SKM-1 treated with dmso at 0.1 percent for 144 hours (cell line): Measurements from ENCODE around the gene ITPR1.

ENCODE experiments used
- DNase-seq: peaks from one replicate; lab custom pipeline; 2025; ENCODE audit not compliant: unreplicated experiment; lab: John Stamatoyannopoulos, UW

The ITPR1 gene

DNA sequence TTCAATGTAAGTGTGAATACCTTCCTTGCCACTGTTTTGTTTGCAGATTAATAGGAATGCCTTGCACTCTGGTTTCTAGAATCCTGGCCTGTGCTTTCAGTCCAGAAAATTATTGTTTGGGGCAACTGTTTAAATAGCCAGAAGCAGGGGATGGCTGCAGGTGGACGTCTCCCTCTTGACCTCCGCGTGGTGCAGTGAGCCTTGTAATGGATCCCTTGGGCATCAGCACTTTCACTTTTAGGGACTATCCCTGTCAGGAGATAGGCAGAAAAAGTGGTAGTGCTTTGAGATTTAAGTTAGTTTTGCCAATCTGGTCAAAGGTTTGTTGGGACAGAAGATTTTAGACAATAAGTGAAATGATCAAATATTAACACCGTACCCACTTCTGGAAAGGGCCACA is 307.4 kb downstream of the ITPR1 start:
- no peak for DNase-seq

DNA sequence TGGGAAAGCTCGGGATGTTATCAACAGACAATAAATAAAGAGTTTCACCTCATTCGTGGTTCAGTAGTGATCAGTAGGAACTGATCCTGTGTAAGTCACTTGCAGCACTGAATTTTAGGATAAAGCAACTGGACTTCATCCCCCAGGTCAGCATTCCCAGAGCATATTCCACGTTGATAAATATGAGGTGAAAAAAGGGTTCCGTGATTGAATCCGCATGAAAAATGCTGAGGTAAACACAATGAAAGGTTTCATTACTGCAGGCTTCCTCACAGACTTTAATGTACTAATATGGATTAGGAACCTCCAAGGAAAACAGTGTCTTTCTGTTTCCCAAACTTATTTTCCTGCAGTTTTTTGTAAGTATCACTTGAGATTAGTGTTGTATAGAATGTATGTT is 308.7 kb downstream of the ITPR1 start:
- DNase-seq: no peak

DNA sequence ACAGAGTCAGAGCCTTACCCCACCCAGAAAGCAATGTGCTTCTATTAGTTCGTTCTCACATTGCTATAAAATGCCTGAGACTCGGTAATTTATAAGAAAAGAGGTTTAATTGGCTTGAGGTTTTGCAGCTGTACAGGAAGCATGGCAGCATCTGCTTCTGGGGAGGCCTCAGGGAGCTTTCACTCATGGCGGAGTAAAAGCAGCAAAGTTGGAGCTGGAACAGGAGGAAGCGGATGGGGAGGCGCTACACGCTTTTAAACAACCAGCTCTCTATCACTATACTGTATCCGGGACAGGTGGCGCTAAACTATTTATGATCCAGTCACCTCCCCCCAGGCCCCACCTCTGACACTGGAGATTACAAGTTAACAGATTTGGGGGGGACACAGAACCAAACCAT is 309.8 kb downstream of the ITPR1 start:
- DNase-seq: no peak

DNA sequence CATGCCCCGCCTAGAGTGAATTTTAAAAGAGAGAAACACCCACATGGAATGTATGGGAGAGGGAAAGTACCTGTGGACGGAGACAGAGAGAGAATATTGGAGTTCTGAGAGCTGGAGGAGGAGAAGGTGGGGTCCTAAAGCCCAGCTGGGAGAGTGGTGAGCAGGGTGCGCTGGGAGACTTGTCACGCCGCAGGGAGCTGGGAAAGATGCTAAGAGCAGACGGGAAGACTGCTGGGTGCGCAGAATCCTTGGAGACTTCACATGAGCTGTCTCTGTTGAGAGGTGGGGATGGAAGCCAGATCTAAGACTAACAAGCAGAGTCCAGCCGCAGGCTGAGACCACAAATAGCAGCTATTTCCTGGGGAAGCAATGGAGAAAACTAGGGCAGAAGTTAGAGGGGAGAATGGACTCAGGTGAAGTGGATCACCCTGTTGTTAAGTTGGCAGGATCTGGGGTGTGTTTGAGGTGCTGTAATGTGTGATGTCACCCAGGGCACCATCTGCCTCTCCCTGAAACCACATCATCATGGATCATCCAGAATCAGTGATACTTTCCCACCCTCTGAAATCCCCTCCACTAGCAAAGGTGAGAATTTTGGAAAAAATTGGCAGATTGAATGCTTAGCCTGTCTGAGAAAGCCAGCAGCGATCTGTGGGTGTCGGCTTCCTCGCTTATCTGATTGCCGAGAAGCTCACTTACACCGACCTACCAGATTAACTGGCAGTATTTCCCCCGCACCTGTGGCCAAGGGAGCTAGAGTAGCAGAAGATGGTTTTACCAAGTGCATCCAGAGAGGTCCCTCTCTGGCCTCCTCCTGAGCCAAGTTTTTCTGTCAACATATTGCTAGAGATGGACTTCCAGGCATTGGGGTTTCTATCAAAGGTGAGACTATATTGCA is 311.3 kb downstream of the ITPR1 start:
- no peak for DNase-seq

DNA sequence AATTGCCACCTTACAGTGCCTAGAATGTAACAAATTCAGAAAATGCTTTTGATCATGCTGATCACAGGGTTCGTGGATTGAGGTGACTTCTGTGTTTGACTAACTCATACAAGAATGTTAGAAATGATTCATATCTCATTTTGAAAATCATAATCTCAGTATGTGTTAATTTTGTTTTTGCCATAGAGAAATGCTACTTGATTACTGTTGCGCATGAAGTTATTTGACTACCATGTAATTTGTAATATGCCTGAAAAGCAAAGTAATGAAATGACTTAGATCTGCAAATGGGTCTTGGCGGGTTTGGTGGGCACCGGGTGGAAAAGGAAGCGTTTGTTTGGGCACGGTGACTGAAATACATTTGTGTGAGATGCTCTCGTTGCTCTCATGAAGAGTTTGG is 312.5 kb downstream of the ITPR1 start:
- DNase-seq: no peak

DNA sequence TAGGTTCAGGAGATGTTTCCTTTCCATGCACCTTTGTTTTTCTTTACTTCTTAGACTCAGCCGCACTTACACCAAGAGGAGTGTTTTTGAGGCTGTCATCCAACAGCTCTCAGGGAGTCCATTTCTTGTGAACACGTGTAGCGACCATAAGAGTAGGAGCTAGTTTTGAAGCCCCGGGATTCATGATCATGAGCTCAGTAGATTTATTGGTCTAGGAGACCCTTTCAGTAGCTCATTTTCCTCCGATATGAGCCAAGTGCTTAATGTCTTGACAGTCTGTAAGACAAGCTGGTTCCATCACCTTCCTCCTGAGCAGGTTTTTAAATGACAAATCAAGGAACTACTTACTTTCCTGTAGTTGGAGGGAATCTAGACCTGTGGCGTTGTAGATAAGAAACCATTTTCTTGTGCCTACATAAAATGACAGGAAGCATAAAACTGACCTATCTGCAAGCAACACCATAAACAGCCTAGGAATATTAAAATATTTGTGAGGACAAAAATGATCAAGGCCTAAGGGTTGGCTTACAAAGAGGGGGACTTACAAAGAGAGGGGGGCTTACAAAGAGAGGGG is 313.5 kb downstream of the ITPR1 start:
- DNase-seq: no peak

DNA sequence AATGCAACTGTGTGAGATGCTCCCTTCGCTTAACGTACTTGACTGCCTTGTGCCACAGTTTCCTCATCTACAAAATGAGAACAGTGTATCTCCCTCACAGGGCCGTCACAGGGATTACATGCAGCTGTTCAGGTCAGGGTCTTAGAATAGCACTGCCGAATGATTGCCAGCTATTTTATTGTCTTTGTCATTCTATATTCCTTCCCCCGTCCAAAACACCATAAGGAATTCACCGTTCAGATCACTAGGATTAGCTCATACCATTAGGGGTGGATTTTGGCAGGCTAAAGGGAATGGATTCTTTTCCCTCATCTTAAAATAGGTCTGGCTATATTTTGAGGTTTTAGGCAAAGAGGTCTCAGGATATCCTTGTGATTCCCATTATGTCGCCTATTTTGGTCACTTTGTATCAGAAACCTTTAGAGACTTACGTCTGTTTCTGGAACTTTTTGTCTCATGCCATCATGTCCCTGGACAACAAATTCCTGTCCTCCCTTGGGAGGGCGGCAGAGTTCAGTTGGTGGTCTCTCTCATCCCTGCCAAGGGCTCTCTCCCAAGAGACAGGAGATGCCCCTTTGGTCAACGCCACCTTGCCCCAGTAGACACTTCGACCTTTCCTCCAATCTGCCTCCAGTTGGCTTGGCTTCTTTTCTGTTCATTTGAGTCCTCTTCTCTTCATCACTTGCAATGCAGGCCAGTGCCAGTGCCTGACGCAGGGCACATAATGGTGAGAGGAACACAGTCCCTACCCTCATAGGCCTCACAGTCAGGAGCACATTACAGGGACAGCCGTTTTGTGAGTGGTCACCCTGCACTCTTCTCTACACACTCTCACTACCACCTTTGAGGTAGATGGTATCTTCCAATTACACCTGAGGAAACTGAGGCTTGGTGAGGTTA is 314.5 kb downstream of the ITPR1 start:
- DNase-seq: no peak

DNA sequence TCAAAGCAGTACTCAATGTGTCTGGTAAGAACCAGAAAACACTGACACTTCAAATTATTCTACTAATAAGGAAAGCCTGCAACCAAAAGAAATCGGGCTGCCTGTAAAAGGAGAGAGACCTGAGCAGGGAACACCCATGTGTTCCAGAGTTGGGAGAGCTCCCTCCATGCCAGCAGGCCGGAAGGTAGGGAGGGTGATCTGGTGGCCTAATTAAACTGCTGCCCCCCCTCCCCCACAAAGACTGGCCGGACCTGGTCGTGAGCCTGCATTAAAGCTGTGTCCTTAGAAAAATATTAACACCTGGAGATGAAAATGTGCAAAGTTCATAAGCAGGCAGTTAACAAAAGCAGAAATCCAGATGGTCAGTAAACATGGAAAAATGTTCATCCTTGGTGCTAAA is 315.5 kb downstream of the ITPR1 start:
- no peak for DNase-seq

DNA sequence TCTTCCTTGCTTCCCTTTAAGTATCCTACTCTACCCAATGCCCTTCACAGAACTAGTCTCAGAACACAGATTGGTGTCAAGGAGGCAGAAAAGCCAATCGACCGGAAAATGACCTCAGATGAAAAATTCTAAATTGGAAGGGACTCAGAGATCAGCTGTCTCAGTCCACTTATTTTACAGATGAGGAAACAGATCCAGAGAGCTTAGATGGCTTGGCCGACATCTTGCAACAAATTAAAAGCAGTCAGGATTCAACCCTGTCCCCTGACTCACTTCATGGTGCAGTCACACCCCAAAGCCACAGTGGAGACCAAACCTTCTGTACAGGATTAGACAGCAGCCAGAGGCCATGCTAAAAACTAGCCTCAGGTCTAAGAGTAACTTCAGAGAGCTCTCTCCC is 316.8 kb downstream of the ITPR1 start:
- no peak for DNase-seq

DNA sequence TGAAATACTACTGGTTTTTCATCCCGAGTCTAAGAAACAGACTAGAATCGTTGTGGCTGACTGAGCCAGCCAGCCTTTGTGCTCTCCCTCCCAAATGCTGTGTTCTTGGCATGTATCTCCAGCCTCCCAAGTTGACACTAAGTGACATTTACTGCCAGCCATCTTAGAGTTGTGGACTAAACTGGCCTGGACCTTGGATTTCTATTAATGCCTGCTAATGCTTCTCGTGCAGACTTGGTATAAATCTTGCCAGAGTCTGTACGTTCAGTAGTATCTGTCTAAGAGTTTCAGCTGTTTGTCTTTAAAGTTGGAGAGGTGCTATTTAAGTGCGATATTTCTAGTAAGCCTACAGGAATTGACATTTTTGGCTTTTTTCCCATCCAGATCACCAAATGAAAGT is 319.4 kb downstream of the ITPR1 start:
- DNase-seq: no peak

DNA sequence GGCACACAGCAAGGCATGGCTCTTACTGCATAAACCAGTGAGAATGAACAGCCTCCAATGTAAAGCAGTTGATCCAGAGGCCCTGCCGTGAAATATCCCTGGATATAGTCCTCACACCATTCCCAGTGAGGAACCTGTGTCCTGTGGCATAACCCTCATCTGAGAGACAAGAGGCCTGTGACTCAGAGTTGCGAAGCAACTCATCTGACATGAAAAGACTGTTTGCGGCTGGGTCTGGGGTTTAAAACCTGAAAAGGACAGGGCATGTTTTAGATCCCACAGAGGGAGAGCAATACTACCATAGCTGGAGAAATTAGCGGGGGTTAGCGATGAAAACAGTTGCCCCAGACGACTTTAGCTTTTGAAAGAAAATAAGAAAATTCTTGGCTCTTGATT is 320.8 kb downstream of the ITPR1 start:
- DNase-seq: no peak

DNA sequence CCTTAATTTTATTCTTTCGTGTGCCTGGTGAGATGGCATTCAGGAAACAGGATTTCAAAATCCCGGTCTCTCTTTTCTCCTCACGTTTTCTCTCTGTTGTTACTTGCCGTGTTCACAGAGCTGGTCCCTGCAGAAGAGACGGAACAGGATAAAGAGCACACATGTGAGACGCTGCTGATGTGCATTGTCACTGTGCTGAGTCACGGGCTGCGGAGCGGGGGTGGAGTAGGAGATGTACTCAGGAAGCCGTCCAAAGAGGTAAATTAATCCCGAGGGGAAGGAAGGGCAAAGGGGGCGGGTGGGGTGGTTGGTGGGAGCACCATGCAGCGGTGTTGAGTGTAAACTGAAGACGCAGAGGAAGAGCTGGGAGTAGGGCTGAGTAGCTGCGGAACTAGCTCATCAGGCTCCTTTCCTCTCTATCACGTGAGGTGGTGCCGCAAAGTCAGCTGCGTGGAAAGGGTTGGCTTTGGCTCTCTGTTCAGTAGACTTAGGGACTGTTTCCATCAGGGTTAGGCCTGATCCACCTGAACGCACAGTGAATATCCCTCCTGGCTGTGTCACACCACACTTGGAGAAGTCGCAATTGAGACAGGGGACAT is 321.3 kb downstream of the ITPR1 start:
- DNase-seq: no peak

DNA sequence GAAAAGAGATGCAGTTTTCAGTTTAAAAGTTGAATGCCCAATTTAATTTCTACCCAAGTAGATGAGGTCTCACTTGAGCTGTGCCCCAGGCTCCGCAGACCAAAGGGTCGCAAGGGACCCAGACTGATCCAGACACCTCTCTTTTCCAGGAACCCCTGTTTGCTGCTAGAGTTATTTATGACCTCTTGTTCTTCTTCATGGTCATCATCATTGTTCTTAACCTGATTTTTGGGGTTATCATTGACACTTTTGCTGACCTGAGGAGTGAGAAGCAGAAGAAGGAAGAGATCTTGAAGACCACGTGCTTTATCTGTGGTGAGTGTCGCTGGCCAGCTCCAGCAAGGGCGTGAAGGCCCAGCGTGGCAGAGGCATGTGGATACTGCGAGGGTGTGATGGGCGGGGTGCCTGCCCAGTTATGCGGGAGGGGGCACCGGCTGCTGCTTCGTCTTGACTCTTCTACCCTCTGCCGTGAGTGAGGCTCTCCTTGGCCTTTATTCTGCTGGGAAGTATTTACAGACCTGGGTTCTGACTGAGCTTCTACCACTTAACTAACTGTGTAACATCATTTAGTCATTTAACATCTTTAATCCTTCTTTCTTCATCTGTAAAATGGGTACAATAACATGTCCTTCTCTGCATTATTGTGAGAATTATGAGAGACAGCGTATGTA is 321.9 kb downstream of the ITPR1 start:
- no peak for DNase-seq

DNA sequence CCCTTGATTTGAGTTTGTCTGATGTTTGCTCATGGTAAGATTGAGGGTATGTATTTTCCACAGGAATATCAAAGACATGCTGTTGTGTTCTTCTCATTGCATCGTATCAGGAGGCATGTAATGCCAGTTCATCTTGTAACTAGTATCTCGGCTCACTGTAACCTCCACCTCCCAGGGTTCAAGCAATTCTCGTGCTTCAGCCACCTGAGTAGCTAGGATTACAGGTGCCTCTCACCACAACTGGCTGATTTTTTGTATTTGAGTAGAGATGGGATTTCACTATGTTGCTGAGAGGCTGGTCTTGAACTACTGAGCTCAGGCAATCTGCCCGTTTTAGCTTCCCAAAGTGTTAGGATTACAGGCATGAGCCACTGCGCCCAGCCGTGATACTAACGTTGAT is 323.2 kb downstream of the ITPR1 start:
- DNase-seq: no peak

DNA sequence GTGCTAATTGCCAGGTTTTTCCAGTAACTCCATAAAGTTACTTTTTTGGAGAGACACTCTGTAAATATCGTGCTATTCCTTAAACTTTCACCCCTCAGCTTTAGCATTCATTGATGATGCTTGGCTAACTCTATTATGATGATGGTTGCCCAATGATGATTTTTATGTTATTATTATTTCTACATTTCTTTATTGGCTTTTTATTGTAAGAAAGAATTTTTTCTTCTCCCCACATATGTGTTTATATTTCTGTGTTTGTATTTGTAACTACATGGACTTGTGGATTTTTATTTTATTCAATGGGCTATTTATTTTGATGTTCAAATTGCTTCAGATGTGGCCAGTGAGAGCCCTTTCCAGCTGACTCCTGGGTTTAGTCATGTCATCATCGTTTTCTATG is 323.6 kb downstream of the ITPR1 start:
- no peak for DNase-seq

DNA sequence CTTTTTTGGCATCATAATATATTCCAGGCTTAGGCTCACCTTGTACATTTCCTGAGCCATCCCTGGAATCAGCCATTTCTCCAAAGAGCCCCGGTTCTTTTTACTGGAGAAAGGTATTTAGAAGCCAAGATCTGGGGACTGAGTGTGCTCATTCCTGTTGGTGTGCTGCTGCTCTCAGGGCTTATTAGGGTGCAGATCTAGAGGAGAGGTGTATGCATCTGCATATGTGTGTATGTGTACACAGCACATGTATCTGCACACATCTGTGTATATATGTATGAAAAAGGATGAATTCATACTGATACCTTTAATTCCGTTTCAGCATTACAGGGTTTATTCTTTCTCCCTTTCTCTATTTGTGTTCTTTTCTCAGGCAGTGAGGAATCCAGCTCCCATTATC is 324.0 kb downstream of the ITPR1 start:
- DNase-seq: no peak

DNA sequence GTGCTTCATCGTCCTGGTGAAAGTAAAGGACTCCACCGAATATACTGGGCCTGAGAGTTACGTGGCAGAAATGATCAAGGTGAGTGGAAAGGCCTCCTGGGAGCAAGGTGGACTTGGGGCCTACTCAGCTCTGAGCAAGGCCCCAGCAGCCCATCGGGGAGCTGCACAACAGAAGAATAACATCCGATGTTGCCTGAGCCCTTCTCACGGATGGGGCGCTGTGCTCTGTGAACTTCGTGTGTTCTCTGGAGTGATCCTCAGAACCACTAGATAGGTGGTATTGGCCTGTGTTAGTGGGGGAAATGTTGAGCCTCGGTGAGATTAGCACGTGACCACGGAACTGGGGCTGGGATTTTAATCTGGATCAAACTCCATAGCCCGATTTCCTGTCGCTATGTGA is 325.0 kb downstream of the ITPR1 start:
- DNase-seq: no peak

DNA sequence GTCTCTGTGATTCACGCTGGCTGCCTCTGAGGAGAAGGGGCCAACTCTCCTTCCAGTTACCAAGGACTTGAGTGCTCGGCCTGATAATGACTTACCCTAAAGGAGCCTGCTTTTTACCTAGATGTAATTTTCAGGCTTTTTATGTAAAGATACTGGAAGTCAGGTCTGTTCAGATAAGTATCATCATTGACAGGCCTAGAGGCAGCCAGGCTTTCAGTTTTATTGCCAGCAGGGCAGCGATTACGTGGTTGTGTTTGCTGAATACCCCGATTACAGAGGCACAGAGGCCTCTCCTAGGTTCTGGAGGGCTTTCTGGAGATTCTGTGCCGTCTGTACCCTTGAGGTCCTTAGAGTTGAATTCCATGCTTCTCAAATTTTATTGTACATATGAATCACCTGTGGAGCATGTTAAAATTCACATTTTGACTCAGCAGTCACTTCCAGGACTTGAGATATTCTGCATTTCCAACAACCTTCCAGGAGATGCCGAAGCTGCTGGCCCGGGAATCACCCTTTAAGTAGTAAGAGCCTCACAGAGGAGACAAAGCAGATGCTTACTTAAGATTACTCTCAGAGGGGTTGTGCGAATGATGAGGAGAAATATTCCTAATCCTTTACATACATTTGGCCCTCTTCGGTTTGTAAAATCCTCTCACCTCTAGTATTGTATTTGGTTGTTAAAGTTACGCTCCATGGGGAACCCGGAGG is 326.0 kb downstream of the ITPR1 start:
- DNase-seq: no peak

DNA sequence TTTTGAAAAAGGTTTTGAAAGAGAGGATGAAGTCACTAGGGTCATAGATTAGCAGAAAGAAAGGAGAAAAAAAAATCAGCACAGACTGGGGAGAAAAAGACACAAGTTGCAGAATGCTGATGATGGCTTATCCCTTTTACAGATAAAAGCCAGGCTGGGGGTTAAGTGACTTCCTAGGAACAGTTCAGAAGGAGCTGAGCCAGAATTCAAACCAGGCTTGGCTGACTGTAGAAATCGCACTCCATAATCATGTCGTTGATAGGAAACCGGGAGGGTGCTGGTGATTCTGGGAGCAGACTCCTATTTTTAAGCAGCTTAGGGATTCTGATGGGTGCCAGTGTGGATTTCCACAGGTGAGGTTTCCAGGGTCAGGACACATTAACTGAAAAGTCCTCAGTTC is 326.6 kb downstream of the ITPR1 start:
- DNase-seq: no peak
